ENCODE measurements around the gene CKAP2L. TPM values are rescaled to one million over a fixed set of nuclear protein-coding genes. Genes with fewer than 3 reads are reported as not detected.

CKAP2L gene
- total and polyA plus RNA-seq, 10 of the 15 experiments (the other 5 are each of a cell fraction or from before 2014, with no cell fraction given), result 10.5 to 37.4 (median 20.2) TPM

- Histone ChIP-seq H3K9me3 (replicated peaks; ENCODE audit: control insufficient read depth, insufficient read depth, low read length) (peaks cover 2% of the 10 kb centered on the region; the same call in 2 of the 3 replicates), H3K4me1 (ENCODE audit: control insufficient read depth, insufficient read depth, low read length) (peaks cover 13% of the 10 kb centered on the region), H3K27ac (ENCODE audit: control insufficient read depth, insufficient read depth) (no peak overlapping the region), H3K4me2 (ENCODE audit: control insufficient read depth, insufficient read depth) (no peak overlapping the region), H2AFZ (ENCODE audit: control insufficient read depth, low read depth, low read length) (no peak overlapping the region), H3K9ac (ENCODE audit: control insufficient read depth, insufficient read depth, low read length) (no peak overlapping the region), H3K4me3 (no peak overlapping the region), H3K27me3 (replicated peaks in 1 of 2; ENCODE audit: control insufficient read depth in 2 of 2, insufficient read depth in 2 of 2, low read length in 1 of 2) (no peaks in the 10 kb centered on the region), H4K20me1 (ENCODE audit: control insufficient read depth, insufficient read depth) (no peaks in the 10 kb centered on the region), H3K79me2 (ENCODE audit: control insufficient read depth, insufficient read depth, low read length) (no peaks in the 10 kb centered on the region), H3K36me3 (ENCODE audit: control insufficient read depth in 2 of 2, insufficient read depth in 2 of 2, low read length in 1 of 2) (no peaks in the 10 kb centered on the region)
- intact Hi-C loops (cut with micrococcal nuclease; ENCODE audit: unreplicated experiment), result no loop called here
- ChIA-PET CTCF (interaction anchor here (1.2 to 1.4 kb wide), 3 partner anchors 10 to 40 kb away, joined by 4 to 6 read pairs (median 4); no protein-coding TSS in a partner anchor), RAD21 (ENCODE audit: unreplicated experiment) (no interaction called here), POLR2A (interaction anchor here (0.6 kb wide), 2 partner anchors 39 to 43 kb away, joined by 3 to 5 read pairs; no protein-coding TSS in a partner anchor), SMC1A (ENCODE audit: uncharacterized antibody, unreplicated experiment) (interaction anchor here (0.7 to 1.8 kb wide), 4 partner anchors 27 to 92 kb away, joined by 3 to 5 read pairs (median 3); partner anchors contain the start of gene IL1B)
- no peak for TF ChIP-seq ZBTB11 (CRISPR knock-in tag; IDR thresholded peaks at IDR 0.05)
- no peak for TF ChIP-seq ATF2 (IDR thresholded peaks at IDR 0.05; ENCODE audit: low read length)
- TF ChIP-seq JUNB (IDR thresholded peaks at IDR 0.05), result no peak
- TF ChIP-seq TCF3 (IDR thresholded peaks at IDR 0.05; ENCODE audit: borderline replicate concordance, insufficient read depth, low read depth, low read length), result no peak
- no peak for TF ChIP-seq IRF4 (IDR thresholded peaks at IDR 0.05; ENCODE audit: low read depth, low read length)
- TF ChIP-seq BCLAF1 (IDR thresholded peaks at IDR 0.05), result no peak
- no peak for TF ChIP-seq ATF7 (IDR thresholded peaks at IDR 0.05; ENCODE audit: low read depth)
- TF ChIP-seq BACH1 (IDR thresholded peaks at IDR 0.05; ENCODE audit: borderline replicate concordance), result no peak
- TF ChIP-seq POLR2AphosphoS5 (IDR thresholded peaks at IDR 0.05; ENCODE audit: low read length), result no peak
- no peak for TF ChIP-seq CEBPZ (IDR thresholded peaks at IDR 0.05; ENCODE audit: low read depth, low read length)
- TF ChIP-seq PKNOX1 (IDR thresholded peaks at IDR 0.05), result no peak
- no peak for TF ChIP-seq HDGF (IDR thresholded peaks at IDR 0.05)
- no TSS peak for BruUV-seq (replicated peaks)
- no peak for ATAC-seq
- DNase-seq (ENCODE audit: low read depth, low spot score), result no peak
- in situ Hi-C loops (cut with MboI), result no loop called here
- 100% methylated on average over 2 of the region's 5 CpGs for WGBS (ENCODE audit: insufficient coverage, insufficient replicate concordance, low lambda C conversion rate, missing lambda C conversion rate)
- no peak for FAIRE-seq
Measured at GRCh38 chr2:112790305-112790704, 25.9 kb upstream of the CKAP2L start.
